HG02642 (cell line): ENCODE results near the gene SNCA.

Experiments used
- ATAC-seq: cut with Tn5 transposase; IDR thresholded peaks from one replicate; pipeline ENCODE4 v1.9.1; 2021; ENCODE audit warnings: mild to moderate bottlenecking; ENCODE audit not compliant: unreplicated experiment, poor library complexity

Gene SNCA

DNA sequence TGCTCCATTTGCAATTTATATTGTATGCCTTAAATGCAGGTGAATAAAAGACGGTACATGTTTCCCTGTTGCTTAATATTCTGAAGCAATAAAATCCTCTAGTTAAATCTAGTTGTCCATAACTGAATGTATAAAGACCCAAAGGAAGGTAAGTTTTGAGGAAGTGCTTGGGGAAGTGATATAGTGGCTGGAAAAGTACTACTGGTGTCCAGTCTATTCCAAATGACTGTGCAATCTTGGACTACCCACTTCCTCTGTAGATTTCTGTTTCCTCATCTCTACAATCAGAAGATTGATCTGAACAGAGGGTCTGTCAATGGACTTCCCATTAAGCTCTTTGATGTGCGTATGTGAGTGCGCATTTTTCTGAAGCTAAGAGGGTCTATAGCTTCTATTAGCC, 17.0 kb downstream of the SNCA start:
- no peak for ATAC-seq

DNA sequence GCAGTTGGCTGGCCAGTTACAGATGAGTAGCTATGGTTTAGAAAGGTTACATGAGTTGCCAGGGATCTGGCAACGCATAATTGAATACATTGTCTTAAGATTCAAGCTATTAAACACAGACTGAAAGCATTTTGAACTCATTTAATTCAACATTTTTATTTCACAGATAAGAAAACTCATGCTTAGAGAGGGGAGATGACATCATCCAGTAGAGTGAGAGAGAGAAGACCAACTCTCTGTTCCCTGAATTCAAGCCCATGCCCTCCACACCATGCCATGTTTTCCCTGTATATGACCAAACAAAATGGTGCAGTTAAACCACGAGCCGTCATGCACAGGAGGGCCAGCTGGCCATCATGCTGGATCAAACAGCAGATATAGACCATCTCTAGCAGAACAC, 22.6 kb downstream of the SNCA start:
- no peak for ATAC-seq

DNA sequence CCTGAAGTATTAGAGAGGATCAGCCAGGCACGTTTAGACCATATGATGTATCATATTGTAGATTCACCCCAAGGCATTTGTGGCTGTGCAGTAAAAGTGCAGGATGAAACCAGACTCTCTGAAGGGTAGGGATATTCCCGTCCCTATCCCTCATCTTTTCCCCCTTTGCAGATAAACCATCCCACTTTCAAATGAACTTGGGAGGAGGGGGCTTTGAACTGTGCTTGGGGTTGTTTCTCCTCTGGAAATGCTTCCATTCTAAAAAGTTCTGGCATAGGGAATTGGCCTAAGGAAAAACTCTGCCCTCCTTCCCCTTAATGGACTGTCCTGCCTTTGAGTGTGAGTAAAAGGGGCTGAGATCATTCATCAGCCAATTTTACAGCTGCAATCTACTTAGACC, 23.8 kb downstream of the SNCA start:
- no peak for ATAC-seq

DNA sequence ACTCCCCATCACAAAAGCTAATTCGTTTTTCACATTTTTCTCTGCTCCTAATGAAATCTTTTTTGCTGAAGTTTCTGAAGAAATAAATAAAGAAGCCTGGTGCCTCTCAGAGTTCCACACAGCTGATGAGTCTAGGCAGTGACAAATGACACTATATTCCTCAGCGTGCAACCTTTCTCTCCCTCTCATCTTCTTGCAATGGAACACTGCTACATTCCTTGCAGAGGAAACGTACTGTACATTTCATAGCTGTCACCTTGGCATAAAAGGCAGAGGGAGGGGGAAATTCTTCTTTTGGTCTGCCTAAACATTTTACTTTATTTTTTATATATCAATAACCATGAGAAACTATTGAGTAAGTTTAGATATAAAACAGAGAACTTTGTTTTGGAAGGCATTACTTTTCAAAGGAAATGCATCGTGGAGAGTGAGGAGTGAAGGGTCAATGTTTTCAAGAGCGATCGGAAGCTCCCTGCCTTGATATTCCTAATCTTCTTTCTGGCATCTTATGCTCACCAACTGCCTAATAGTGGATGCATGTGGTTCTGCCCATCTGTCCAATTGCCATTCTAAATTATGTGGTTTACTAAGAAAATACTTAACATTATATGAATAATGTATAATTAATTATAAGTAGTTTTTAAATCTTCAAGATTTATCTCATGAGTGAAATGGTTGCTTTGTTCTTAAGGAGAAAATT, 29.4 kb downstream of the SNCA start:
- ATAC-seq = no peak

GRCh38 chr4:89805297-89805696, 31.7 kb downstream of the SNCA start:
- no peak for ATAC-seq

DNA sequence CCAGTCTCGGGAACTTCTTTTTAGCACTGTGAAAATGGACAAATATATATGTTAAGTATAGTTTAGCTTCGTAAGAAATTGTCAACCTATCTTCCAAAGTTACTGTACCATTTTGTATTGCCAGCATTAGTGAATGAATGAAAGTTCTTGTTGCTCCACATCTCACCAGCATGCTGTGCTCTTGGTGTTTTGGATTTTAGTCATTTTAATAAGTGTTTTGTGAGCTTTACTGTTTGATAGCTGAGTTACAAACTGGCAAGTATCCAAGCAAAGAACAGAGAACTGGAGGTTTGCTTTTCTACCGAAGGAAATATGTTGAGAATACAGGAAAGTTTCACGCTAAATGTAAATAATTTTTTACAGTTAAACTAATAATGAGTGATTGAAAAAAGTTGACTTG, 33.0 kb downstream of the SNCA start:
- no peak for ATAC-seq

- no peak for ATAC-seq
Measured at GRCh38 chr4:89803036-89803435, 33.9 kb downstream of the SNCA start.

DNA sequence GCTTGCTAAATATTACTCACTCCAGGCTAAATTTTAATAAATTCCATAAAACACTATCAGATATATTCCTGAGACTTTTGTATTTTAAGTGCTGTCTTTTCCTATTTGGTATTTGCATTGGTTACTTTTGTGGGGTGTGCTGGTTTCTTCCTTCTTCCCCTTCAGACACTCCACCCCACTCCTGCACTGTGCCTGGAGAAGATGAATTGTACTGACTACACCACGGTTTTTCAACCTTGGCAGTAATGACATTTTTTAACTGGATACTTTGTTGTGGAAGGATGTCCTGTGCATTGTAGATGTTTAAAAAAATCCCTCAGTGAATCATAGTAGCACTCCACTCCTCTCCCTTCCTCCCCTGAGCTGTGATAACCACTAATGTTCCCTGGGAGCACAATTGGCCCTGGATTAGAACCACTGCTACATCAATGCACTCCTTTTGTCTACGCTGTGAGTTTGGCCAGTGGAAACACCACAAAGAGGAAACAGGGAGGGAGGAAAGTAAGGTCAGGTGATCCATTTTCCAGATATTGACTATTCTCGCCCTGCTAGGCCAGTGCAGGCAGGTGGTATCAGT, 36.3 kb downstream of the SNCA start:
- ATAC-seq = no peak

GRCh38 chr4:89800012-89800516, 36.9 kb downstream of the SNCA start:
- ATAC-seq = no peak

GRCh38 chr4:89799071-89799470, 37.9 kb downstream of the SNCA start:
- ATAC-seq = no peak

DNA sequence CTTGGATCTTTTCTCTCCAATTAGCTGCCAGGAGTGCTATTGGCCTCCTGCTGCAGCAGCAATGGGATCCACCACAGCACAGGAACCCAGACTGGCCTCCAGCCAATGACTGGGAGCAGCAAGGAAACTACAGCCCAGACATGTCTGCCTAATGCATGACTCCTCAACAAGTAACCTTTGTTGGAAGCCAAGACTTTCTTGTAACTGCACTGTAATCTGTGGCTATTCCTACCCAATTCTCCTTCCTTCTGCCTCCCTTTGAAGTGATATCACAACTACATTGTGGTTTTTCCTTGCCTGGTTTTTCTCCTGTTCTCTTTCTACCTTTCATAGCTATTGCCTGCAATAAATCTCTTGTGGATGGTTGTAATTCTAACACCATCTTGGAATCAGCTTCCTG, 39.8 kb downstream of the SNCA start:
- ATAC-seq = no peak

GRCh38 chr4:89788206-89789072, 48.5 kb downstream of the SNCA start:
- ATAC-seq = no peak

GRCh38 chr4:89784686-89785231, 52.2 kb downstream of the SNCA start:
- ATAC-seq = no peak

- ATAC-seq = no peak
Measured at GRCh38 chr4:89781321-89781720, 55.6 kb downstream of the SNCA start.

DNA sequence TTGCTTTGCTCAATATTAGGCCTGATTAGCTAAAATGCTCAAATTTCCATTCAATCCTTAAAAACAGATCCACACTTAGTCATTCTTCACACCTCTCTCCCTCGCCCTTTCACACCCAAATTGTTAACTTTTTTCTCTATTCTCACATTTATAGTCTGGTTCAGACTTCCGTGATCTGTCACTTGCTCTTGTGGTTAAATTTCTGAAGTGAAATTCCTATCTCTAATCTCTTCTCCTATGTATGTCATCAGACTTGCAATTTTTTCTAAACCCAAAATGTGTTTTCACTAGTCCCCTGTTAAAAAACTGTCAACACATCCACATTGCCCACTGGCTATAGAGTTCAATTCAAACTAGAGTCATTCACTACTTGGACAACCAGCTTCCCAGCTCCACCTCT, 63.2 kb downstream of the SNCA start:
- ATAC-seq = no peak

DNA sequence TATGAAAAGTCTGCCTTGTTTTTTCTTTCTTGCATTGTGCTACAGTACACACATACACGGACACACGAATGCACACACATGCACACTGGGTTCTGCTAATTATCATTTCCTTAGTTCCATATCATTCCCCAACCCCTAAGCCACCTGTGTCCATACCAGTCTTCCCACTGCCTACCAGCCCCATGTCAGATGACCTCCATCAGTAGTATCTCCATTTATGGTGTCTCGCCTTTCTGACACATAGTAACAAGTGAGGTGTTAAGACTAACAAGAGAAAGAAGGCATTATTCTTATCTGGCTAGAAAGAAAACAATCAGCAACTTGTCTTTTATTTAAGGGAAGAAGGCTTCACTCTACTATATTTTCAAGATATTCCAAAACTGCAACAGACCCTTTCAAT, 67.1 kb downstream of the SNCA start:
- no peak for ATAC-seq

GRCh38 chr4:89767924-89768323, 69.0 kb downstream of the SNCA start:
- ATAC-seq = no peak

DNA sequence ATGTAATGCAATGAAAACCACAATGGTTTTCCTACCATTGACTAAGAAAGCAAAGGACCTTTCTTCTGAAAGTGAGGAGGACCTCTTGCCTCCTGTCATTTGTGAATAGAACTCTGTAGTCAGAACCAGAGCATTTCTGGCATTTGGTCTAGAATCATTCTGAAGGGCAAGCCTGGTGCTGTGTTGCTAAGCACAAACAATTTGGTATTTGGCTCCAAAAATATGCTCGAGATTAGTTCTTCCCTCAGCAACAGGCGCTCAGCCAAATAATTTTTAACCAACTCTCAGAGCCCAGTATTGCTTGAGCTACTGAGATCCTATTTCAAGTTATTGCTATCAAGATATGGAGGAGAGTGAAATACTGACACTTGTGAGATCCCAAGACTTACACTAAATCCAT, 71.0 kb downstream of the SNCA start:
- no peak for ATAC-seq

DNA sequence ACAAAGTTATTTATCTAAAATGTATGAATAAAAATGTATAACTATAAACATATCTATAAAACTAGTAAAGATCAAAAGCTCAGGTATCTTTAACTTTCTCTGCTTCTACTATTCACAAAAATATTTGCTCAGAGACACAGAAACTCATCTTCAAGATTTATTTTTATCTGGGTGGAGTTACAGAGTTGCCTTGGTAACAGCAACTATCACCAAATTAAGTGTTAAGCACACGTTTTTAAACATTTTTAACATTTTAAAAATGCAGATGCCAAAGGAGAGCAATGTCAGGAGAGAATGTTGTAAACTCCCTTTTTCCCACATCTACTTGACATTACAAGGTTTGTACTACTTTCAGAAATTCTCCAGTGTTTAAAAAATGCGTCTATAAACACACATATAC, 71.4 kb downstream of the SNCA start:
- ATAC-seq = no peak

DNA sequence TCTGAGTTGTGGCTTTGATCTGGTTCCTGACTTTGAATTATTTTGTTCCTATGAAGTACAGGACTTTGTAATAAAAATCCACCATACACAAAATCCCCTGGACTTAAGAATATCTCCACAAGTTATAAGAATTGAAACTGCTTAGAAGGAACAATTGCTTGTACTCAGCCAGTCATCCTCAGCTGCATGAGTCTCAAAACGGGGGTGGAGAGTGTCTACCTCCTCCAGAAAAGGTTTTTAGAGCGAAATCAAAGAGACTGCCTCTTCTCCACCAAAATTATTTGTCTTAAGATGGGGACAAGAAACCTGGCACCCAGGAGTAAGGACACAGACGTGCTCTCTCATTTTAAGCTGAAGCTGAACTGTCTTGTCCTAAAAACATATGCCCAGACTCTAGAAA, 74.7 kb downstream of the SNCA start:
- no peak for ATAC-seq

GRCh38 chr4:89759426-89759825, 77.5 kb downstream of the SNCA start:
- ATAC-seq = no peak
